HEK293 (cell line): Measurements from ENCODE around the gene TMPRSS6.

Experiments
- CTCF ChIA-PET: fragments of 350-600 bp; formaldehyde crosslinking; extraction: SDS; loops from one replicate; lab custom pipeline; 2021; ENCODE audit warnings: antibody characterized with exemption; lab: Yijun Ruan, JAX
- POLR2A ChIA-PET: fragments of 300-600 bp; formaldehyde crosslinking; extraction: SDS; loops from one replicate; lab custom pipeline; 2020; ENCODE audit warnings: antibody characterized with exemption, inconsistent platforms; lab: Yijun Ruan, JAX
- H3K27ac ChIP-seq: fragments of 200-500 bp; sonication (Bioruptor generic); 2 replicates; pipeline ENCODE4 v1.5.1; 2014; ENCODE audit warnings: low read depth, low read length, control low read depth, inconsistent platforms; ENCODE audit errors: extremely low read depth
- H3K36me3 ChIP-seq, 2 experiments: fragments of 200-500 bp in 1 of 2; sonication (Bioruptor generic) in 1 of 2; 1 replicate in 1 of 2; 2 replicates in 1 of 2; pipeline ENCODE4 v1.5.1; 2014 to 2017; ENCODE audit warnings: inconsistent platforms in 2 of 2, low read length in 2 of 2; ENCODE audit not compliant: control insufficient read depth in 2 of 2, insufficient read depth in 1 of 2
- H3K4me1 ChIP-seq: fragments of 200-500 bp; sonication (Bioruptor generic); 2 replicates; pipeline ENCODE4 v1.5.1; 2014; ENCODE audit warnings: mild to moderate bottlenecking, low read length, inconsistent platforms; ENCODE audit not compliant: control insufficient read depth, insufficient read depth
- H3K4me3 ChIP-seq: 2 replicates; pipeline ENCODE4 v1.5.1; 2011; ENCODE audit warnings: low read depth, mild to moderate bottlenecking, control low read depth, low read length, moderate library complexity
- H3K9me3 ChIP-seq: fragments of 200-500 bp; sonication (Bioruptor generic); 2 replicates; pipeline ENCODE4 v1.5.1; 2014; ENCODE audit warnings: low read depth, low read length, inconsistent platforms; ENCODE audit not compliant: control insufficient read depth, insufficient read depth
- EGR2 ChIP-seq: fragments of 450-650 bp; formaldehyde crosslinking; IDR thresholded peaks from 2 replicates; pipeline ENCODE4 v1.5.1; 2016; ENCODE audit warnings: low read depth, missing biosample characterization, missing genetic modification characterization
- HOXC10 ChIP-seq: sonication (generic); formaldehyde crosslinking; IDR thresholded peaks from 2 replicates; pipeline ENCODE4 v1.8.1; 2023; ENCODE audit warnings: mild to moderate bottlenecking, missing genetic modification reagents
- KLF1 ChIP-seq: fragments of 450-650 bp; formaldehyde crosslinking; IDR thresholded peaks from 2 replicates; pipeline ENCODE4 v1.5.1; 2016; ENCODE audit warnings: missing biosample characterization, missing genetic modification characterization
- KLF9 ChIP-seq: fragments of 450-650 bp; formaldehyde crosslinking; IDR thresholded peaks from 2 replicates; pipeline ENCODE4 v1.5.1; 2016; ENCODE audit warnings: missing biosample characterization, missing genetic modification characterization, low read depth
- ZBTB8A ChIP-seq: fragments of 450-650 bp; formaldehyde crosslinking; IDR thresholded peaks from 2 replicates; pipeline ENCODE4 v1.5.1; 2016; ENCODE audit warnings: missing biosample characterization, missing genetic modification characterization
- ZFHX2 ChIP-seq: fragments of 450-650 bp; formaldehyde crosslinking; conservative IDR thresholded peaks from 2 replicates; pipeline ENCODE4 v1.5.1; 2016; ENCODE audit warnings: missing biosample characterization, missing genetic modification characterization
- ZIC2 ChIP-seq: fragments of 450-650 bp; formaldehyde crosslinking; IDR thresholded peaks from 2 replicates; pipeline ENCODE4 v1.5.1; 2016; ENCODE audit warnings: missing biosample characterization, missing genetic modification characterization
- ZNF146 ChIP-seq: fragments of 450-650 bp; formaldehyde crosslinking; IDR thresholded peaks from 2 replicates; pipeline ENCODE4 v1.5.1; 2016; ENCODE audit warnings: missing biosample characterization, missing genetic modification characterization
- ZNF184 ChIP-seq: fragments of 450-650 bp; IDR thresholded peaks from 2 replicates; pipeline ENCODE4 v1.5.1; 2018; ENCODE audit warnings: missing biosample characterization, mild to moderate bottlenecking, missing genetic modification characterization
- ZNF350 ChIP-seq: fragments of 450-650 bp; formaldehyde crosslinking; IDR thresholded peaks from 2 replicates; pipeline ENCODE4 v1.5.0; 2017; ENCODE audit warnings: missing biosample characterization, mild to moderate bottlenecking, missing genetic modification characterization
- ZNF37A ChIP-seq: fragments of 450-650 bp; IDR thresholded peaks from 2 replicates; pipeline ENCODE4 v1.5.1; 2018; ENCODE audit warnings: missing biosample characterization, missing genetic modification characterization
- ZNF433 ChIP-seq: fragments of 450-650 bp; formaldehyde crosslinking; IDR thresholded peaks from 2 replicates; pipeline ENCODE4 v1.5.1; 2016; ENCODE audit warnings: missing biosample characterization, missing genetic modification characterization, low read depth
- ZNF48 ChIP-seq: fragments of 450-650 bp; formaldehyde crosslinking; IDR thresholded peaks from 2 replicates; pipeline ENCODE4 v1.5.1; 2016; ENCODE audit warnings: missing biosample characterization, missing genetic modification characterization
- ZNF510 ChIP-seq: fragments of 450-650 bp; formaldehyde crosslinking; IDR thresholded peaks from 2 replicates; pipeline ENCODE4 v1.5.1; 2018; ENCODE audit warnings: mild to moderate bottlenecking, missing genetic modification characterization, missing biosample characterization; ENCODE audit not compliant: insufficient replicate concordance
- ZNF555 ChIP-seq: fragments of 450-650 bp; formaldehyde crosslinking; conservative IDR thresholded peaks from 2 replicates; pipeline ENCODE4 v1.5.1; 2017; ENCODE audit warnings: missing biosample characterization, mild to moderate bottlenecking, missing genetic modification characterization, inconsistent platforms
- ZNF560 ChIP-seq: fragments of 450-650 bp; formaldehyde crosslinking; IDR thresholded peaks from 2 replicates; pipeline ENCODE4 v1.5.1; 2017; ENCODE audit warnings: missing biosample characterization, missing genetic modification characterization, borderline replicate concordance
- ZNF623 ChIP-seq: fragments of 450-650 bp; formaldehyde crosslinking; IDR thresholded peaks from 2 replicates; pipeline ENCODE4 v1.5.1; 2016; ENCODE audit warnings: missing biosample characterization, missing genetic modification characterization
- ZSCAN23 ChIP-seq: fragments of 450-650 bp; formaldehyde crosslinking; IDR thresholded peaks from 2 replicates; pipeline ENCODE4 v1.5.1; 2016; ENCODE audit warnings: missing biosample characterization, missing genetic modification characterization
- TF ChIP-seq, protein P1 (sequence below): fragments of 450-650 bp; formaldehyde crosslinking; IDR thresholded peaks from 2 replicates; pipeline ENCODE4 v1.5.1; 2016; ENCODE audit warnings: missing biosample characterization, missing genetic modification characterization
- TF ChIP-seq, protein P2 (sequence below): fragments of 450-650 bp; formaldehyde crosslinking; IDR thresholded peaks from 2 replicates; pipeline ENCODE4 v1.5.1; 2016; ENCODE audit warnings: missing biosample characterization, missing genetic modification characterization, borderline replicate concordance
- TF ChIP-seq, protein P3 (sequence below): fragments of 450-650 bp; formaldehyde crosslinking; IDR thresholded peaks from 2 replicates; pipeline ENCODE4 v1.5.1; 2017; ENCODE audit warnings: missing biosample characterization, missing genetic modification characterization
- TF ChIP-seq, protein P4 (sequence below): fragments of 450-650 bp; formaldehyde crosslinking; IDR thresholded peaks from 2 replicates; pipeline ENCODE4; 2016; ENCODE audit warnings: missing biosample characterization, missing genetic modification characterization

The TMPRSS6 gene

DNA sequence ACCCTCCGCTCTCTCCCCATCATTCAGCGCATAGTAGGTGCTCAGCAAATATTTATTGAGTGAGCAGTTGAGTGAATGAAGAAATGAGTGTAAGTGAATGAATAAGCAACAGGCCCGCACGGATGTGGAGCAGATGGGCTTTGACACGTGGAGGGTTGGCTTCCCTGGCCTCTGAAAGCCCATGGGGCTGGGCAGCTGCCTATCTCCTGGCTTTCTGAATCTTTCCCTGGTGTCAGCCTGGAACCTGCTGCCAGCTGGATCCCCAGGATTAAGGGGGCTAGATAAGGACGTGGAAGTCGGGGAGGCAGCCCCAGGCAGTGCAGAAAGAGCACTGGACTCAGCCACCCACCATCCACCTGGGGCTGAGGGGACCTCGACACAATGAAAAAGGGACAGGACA lies 27.6 kb upstream of the TMPRSS6 start:
- CTCF ChIA-PET: no interaction called here
- no peak overlapping the region for H3K4me3 ChIP-seq
- TF ChIP-seq, protein P1, sequence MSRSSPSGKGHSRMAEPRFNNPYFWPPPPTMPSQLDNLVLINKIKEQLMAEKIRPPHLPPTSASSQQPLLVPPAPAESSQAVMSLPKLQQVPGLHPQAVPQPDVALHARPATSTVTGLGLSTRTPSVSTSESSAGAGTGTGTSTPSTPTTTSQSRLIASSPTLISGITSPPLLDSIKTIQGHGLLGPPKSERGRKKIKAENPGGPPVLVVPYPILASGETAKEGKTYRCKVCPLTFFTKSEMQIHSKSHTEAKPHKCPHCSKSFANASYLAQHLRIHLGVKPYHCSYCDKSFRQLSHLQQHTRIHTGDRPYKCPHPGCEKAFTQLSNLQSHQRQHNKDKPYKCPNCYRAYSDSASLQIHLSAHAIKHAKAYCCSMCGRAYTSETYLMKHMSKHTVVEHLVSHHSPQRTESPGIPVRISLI (tag by site-specific recombination): no peak
- no peak for TF ChIP-seq ZNF48 (tag by site-specific recombination)
- TF ChIP-seq ZNF433: no peak
- TF ChIP-seq, protein P2, sequence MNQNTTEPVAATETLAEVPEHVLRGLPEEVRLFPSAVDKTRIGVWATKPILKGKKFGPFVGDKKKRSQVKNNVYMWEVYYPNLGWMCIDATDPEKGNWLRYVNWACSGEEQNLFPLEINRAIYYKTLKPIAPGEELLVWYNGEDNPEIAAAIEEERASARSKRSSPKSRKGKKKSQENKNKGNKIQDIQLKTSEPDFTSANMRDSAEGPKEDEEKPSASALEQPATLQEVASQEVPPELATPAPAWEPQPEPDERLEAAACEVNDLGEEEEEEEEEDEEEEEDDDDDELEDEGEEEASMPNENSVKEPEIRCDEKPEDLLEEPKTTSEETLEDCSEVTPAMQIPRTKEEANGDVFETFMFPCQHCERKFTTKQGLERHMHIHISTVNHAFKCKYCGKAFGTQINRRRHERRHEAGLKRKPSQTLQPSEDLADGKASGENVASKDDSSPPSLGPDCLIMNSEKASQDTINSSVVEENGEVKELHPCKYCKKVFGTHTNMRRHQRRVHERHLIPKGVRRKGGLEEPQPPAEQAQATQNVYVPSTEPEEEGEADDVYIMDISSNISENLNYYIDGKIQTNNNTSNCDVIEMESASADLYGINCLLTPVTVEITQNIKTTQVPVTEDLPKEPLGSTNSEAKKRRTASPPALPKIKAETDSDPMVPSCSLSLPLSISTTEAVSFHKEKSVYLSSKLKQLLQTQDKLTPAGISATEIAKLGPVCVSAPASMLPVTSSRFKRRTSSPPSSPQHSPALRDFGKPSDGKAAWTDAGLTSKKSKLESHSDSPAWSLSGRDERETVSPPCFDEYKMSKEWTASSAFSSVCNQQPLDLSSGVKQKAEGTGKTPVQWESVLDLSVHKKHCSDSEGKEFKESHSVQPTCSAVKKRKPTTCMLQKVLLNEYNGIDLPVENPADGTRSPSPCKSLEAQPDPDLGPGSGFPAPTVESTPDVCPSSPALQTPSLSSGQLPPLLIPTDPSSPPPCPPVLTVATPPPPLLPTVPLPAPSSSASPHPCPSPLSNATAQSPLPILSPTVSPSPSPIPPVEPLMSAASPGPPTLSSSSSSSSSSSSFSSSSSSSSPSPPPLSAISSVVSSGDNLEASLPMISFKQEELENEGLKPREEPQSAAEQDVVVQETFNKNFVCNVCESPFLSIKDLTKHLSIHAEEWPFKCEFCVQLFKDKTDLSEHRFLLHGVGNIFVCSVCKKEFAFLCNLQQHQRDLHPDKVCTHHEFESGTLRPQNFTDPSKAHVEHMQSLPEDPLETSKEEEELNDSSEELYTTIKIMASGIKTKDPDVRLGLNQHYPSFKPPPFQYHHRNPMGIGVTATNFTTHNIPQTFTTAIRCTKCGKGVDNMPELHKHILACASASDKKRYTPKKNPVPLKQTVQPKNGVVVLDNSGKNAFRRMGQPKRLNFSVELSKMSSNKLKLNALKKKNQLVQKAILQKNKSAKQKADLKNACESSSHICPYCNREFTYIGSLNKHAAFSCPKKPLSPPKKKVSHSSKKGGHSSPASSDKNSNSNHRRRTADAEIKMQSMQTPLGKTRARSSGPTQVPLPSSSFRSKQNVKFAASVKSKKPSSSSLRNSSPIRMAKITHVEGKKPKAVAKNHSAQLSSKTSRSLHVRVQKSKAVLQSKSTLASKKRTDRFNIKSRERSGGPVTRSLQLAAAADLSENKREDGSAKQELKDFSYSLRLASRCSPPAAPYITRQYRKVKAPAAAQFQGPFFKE (tag by site-specific recombination): no peak
- TF ChIP-seq ZNF555 (tag by site-specific recombination): no peak
- TF ChIP-seq ZNF560 (tag by site-specific recombination): no peak
- no peak for TF ChIP-seq ZIC2 (tag by site-specific recombination)
- no peak for TF ChIP-seq ZNF37A (tag by site-specific recombination)
- POLR2A ChIA-PET: no interaction called here
- H3K4me1 ChIP-seq: no peaks in the 10 kb centered on the region
- H3K36me3 ChIP-seq: no peaks in the 10 kb centered on the region
- no peaks in the 10 kb centered on the region for H3K9me3 ChIP-seq
- no peak overlapping the region for H3K27ac ChIP-seq

DNA sequence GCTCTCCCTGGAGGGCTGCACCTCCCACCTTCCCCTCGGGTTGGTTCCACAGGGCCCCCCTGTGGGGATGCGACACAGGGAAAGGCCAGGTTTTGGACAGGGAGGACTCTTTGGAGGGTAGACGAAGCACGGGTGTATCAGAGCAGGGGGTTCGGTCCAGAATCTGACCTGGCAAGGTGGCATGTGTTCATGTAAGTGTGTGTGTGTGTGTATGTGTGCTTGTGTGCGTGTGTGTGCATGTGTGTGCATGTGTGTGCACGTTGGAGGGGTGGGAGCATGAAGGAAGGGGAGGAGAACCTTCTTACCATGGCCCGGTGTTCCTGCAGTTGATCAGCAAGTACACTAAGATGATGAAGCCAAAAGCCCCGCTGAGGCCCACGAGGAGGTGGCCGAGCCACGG lies 25.5 kb upstream of the TMPRSS6 start:
- no peaks in the 10 kb centered on the region for H3K36me3 ChIP-seq
- H3K9me3 ChIP-seq: no peaks in the 10 kb centered on the region
- CTCF ChIA-PET: interaction anchor here (0.6 to 1.2 kb wide), 2 partner anchors 10 to 87 kb away, joined by 3 to 4 read pairs; no protein-coding TSS in a partner anchor
- H3K27ac ChIP-seq: no peak overlapping the region
- no peaks in the 10 kb centered on the region for H3K4me1 ChIP-seq
- POLR2A ChIA-PET: no interaction called here
- H3K4me3 ChIP-seq: no peak overlapping the region
- TF ChIP-seq, protein P3, sequence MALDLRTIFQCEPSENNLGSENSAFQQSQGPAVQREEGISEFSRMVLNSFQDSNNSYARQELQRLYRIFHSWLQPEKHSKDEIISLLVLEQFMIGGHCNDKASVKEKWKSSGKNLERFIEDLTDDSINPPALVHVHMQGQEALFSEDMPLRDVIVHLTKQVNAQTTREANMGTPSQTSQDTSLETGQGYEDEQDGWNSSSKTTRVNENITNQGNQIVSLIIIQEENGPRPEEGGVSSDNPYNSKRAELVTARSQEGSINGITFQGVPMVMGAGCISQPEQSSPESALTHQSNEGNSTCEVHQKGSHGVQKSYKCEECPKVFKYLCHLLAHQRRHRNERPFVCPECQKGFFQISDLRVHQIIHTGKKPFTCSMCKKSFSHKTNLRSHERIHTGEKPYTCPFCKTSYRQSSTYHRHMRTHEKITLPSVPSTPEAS: peak; percentile 94
- no peak for TF ChIP-seq ZSCAN23 (tag by site-specific recombination)
- TF ChIP-seq, all 188 proteins: peak for 1

DNA sequence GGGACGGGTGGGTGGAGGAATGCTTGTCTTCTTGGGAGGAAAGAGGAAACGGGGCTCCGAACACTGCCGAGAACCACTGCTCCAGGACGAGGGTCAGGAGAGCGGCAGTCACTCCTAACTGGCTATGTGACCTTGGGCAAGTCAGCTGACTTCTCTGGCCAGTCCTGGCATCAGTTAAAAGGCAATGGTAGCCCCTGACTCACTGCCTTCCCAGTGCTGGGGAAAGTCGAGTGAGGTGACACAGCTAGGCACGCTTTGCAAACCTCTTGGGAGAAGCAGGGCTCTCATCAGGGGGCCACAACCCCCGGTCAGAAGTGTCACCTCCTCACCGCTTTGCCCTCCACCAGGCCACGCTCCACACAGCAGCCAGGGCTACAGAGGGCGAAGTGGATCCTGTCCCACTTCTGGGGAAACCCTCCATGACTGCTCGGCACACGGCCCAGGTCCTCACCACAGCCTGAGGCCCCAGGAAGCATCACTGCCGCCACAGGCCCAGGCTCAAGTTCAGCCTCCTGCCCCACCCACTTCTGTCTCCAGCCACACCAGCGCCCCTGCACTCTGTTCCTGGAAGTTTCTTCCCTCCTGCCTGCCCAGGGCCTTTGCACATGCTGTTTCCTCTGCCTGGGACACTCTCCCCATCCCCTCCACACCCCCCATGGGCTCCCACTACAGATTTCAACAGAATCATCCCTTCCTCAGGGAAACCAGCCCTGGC lies 23.9 kb upstream of the TMPRSS6 start:
- ChIA-PET POLR2A (interaction anchor here (0.6 kb wide), 1 partner anchor 12 kb away, joined by 4 read pairs; no protein-coding TSS in a partner anchor), CTCF (interaction anchor here (0.6 to 1.2 kb wide), 2 partner anchors 8 to 87 kb away, joined by 3 to 4 read pairs; no protein-coding TSS in a partner anchor)
- H3K4me1 ChIP-seq: no peaks in the 10 kb centered on the region
- no peak for TF ChIP-seq ZNF350 (tag by site-specific recombination)
- peak; percentile 51; the same call in 1 of the 2 replicates for TF ChIP-seq KLF9 (tag by site-specific recombination)
- TF ChIP-seq ZBTB8A (tag by site-specific recombination): no peak
- peak; percentile 95 for TF ChIP-seq ZNF623 (tag by site-specific recombination)
- TF ChIP-seq EGR2 (tag by site-specific recombination): peak; percentile 50; the same call in 1 of the 2 replicates
- TF ChIP-seq ZNF510 (tag by site-specific recombination): no peak
- TF ChIP-seq ZFHX2 (tag by site-specific recombination): peak; percentile 76
- 0 out of 2 replicates have a peak, but pooled peaks have one; percentile 15 for TF ChIP-seq ZIC2 (tag by site-specific recombination)
- TF ChIP-seq, protein P4, sequence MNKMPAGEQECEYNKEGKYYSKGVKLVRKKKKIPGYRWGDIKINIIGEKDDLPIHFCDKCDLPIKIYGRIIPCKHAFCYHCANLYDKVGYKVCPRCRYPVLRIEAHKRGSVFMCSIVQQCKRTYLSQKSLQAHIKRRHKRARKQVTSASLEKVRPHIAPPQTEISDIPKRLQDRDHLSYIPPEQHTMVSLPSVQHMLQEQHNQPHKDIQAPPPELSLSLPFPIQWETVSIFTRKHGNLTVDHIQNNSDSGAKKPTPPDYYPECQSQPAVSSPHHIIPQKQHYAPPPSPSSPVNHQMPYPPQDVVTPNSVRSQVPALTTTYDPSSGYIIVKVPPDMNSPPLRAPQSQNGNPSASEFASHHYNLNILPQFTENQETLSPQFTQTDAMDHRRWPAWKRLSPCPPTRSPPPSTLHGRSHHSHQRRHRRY (tag by site-specific recombination): no peak
- TF ChIP-seq KLF1 (tag by site-specific recombination): no peak
- TF ChIP-seq ZNF184 (tag by site-specific recombination): no peak
- TF ChIP-seq ZNF146 (tag by site-specific recombination): no peak
- no peak for TF ChIP-seq HOXC10 (CRISPR knock-in tag)
- H3K27ac ChIP-seq: no peak overlapping the region
- no peak overlapping the region for H3K4me3 ChIP-seq
- H3K36me3 ChIP-seq: no peaks in the 10 kb centered on the region
- H3K9me3 ChIP-seq: no peaks in the 10 kb centered on the region
